ENCODE measurements around the gene PIK3C2G.

Gene PIK3C2G

GRCh38 chr12:18562531-18562930 is 301.2 kb downstream of the PIK3C2G start:
- H3K4me1 ChIP-seq (ENCODE audit: control insufficient read depth, low read depth, low read length), result no peaks in the 10 kb centered on the region
- no peak overlapping the region for H3K18ac ChIP-seq (ENCODE audit: low read length)
- no peak overlapping the region for H4K8ac ChIP-seq (ENCODE audit: low read depth, low read length)
- H4K5ac ChIP-seq (ENCODE audit: low read length), result no peak overlapping the region
- no peak overlapping the region for H3K4me3 ChIP-seq (ENCODE audit: low read length)
- H3K56ac ChIP-seq (ENCODE audit: low read length), result no peak overlapping the region
- no peak overlapping the region for H2BK120ac ChIP-seq (ENCODE audit: low read depth, low read length)
- no peak overlapping the region for H3K27ac ChIP-seq (ENCODE audit: low read depth, low read length)
- H3K36me3 ChIP-seq (ENCODE audit: control insufficient read depth, insufficient read depth, low read length), result no peaks in the 10 kb centered on the region
- H2BK15ac ChIP-seq (replicated peaks; ENCODE audit: low read depth), result no peak overlapping the region
- no CpG with 5 or more reads among the region's 4 CpGs for WGBS (ENCODE audit: extremely low coverage, insufficient coverage, low lambda C conversion rate)
- H2BK5ac ChIP-seq (ENCODE audit: low read length), result no peak overlapping the region
- no peaks in the 10 kb centered on the region for H3K27me3 ChIP-seq (ENCODE audit: insufficient read depth, low read length, poor library complexity)
- H3K4me2 ChIP-seq (ENCODE audit: low read length), result no peak overlapping the region
- DNase-seq, result no peak
- H3K79me1 ChIP-seq (ENCODE audit: low read length), result no peaks in the 10 kb centered on the region
- no peaks in the 10 kb centered on the region for H3K79me2 ChIP-seq (ENCODE audit: control insufficient read depth, insufficient read depth, low read length)
- H3K23ac ChIP-seq (ENCODE audit: low read length), result no peak overlapping the region
- no peak overlapping the region for H2AK5ac ChIP-seq (ENCODE audit: low read length)
- H3K4ac ChIP-seq (ENCODE audit: low read depth, low read length), result no peak overlapping the region
- no peak overlapping the region for H3K9ac ChIP-seq (ENCODE audit: low read length)

GRCh38 chr12:18564306-18564705 is 303.0 kb downstream of the PIK3C2G start:
- H2BK15ac ChIP-seq (replicated peaks; ENCODE audit: low read depth), result no peak overlapping the region
- H3K4me3 ChIP-seq (ENCODE audit: low read length), result no peak overlapping the region
- H3K9ac ChIP-seq (ENCODE audit: low read length), result no peak overlapping the region
- H3K4me2 ChIP-seq (ENCODE audit: low read length), result no peak overlapping the region
- H3K18ac ChIP-seq (ENCODE audit: low read length), result no peak overlapping the region
- no peaks in the 10 kb centered on the region for H3K79me1 ChIP-seq (ENCODE audit: low read length)
- no CpG with 5 or more reads among the region's 1 CpG for WGBS (ENCODE audit: extremely low coverage, insufficient coverage, low lambda C conversion rate)
- H3K27me3 ChIP-seq (ENCODE audit: insufficient read depth, low read length, poor library complexity), result no peaks in the 10 kb centered on the region
- H2BK5ac ChIP-seq (ENCODE audit: low read length), result no peak overlapping the region
- no peaks in the 10 kb centered on the region for H3K79me2 ChIP-seq (ENCODE audit: control insufficient read depth, insufficient read depth, low read length)
- H3K4me1 ChIP-seq (ENCODE audit: control insufficient read depth, low read depth, low read length), result no peaks in the 10 kb centered on the region
- H4K8ac ChIP-seq (ENCODE audit: low read depth, low read length), result no peak overlapping the region
- no peak overlapping the region for H3K23ac ChIP-seq (ENCODE audit: low read length)
- DNase-seq, result no peak
- H4K5ac ChIP-seq (ENCODE audit: low read length), result no peak overlapping the region
- H3K56ac ChIP-seq (ENCODE audit: low read length), result no peak overlapping the region
- no peak overlapping the region for H3K4ac ChIP-seq (ENCODE audit: low read depth, low read length)
- no peaks in the 10 kb centered on the region for H3K36me3 ChIP-seq (ENCODE audit: control insufficient read depth, insufficient read depth, low read length)
- H2BK120ac ChIP-seq (ENCODE audit: low read depth, low read length), result no peak overlapping the region
- no peak overlapping the region for H2AK5ac ChIP-seq (ENCODE audit: low read length)
- no peak overlapping the region for H3K27ac ChIP-seq (ENCODE audit: low read depth, low read length)

- no peaks in the 10 kb centered on the region for H3K79me1 ChIP-seq (ENCODE audit: low read length)
- WGBS (ENCODE audit: extremely low coverage, insufficient coverage, low lambda C conversion rate), result no CpG with 5 or more reads among the region's 2 CpGs
- H3K4me2 ChIP-seq (ENCODE audit: low read length), result no peak overlapping the region
- no peak overlapping the region for H2AK5ac ChIP-seq (ENCODE audit: low read length)
- no peak overlapping the region for H3K27ac ChIP-seq (ENCODE audit: low read depth, low read length)
- H3K9ac ChIP-seq (ENCODE audit: low read length), result no peak overlapping the region
- no peak overlapping the region for H3K18ac ChIP-seq (ENCODE audit: low read length)
- H3K23ac ChIP-seq (ENCODE audit: low read length), result no peak overlapping the region
- H2BK120ac ChIP-seq (ENCODE audit: low read depth, low read length), result no peak overlapping the region
- no peaks in the 10 kb centered on the region for H3K36me3 ChIP-seq (ENCODE audit: control insufficient read depth, insufficient read depth, low read length)
- no peaks in the 10 kb centered on the region for H3K27me3 ChIP-seq (ENCODE audit: insufficient read depth, low read length, poor library complexity)
- H4K5ac ChIP-seq (ENCODE audit: low read length), result no peak overlapping the region
- H2BK5ac ChIP-seq (ENCODE audit: low read length), result no peak overlapping the region
- no peak overlapping the region for H3K56ac ChIP-seq (ENCODE audit: low read length)
- no peaks in the 10 kb centered on the region for H3K79me2 ChIP-seq (ENCODE audit: control insufficient read depth, insufficient read depth, low read length)
- no peak for DNase-seq
- no peak overlapping the region for H4K8ac ChIP-seq (ENCODE audit: low read depth, low read length)
- H3K4ac ChIP-seq (ENCODE audit: low read depth, low read length), result no peak overlapping the region
- H2BK15ac ChIP-seq (replicated peaks; ENCODE audit: low read depth), result no peak overlapping the region
- H3K4me1 ChIP-seq (ENCODE audit: control insufficient read depth, low read depth, low read length), result no peaks in the 10 kb centered on the region
- no peak overlapping the region for H3K4me3 ChIP-seq (ENCODE audit: low read length)
These were observed 306.5 kb downstream of the PIK3C2G start for GRCh38 chr12:18567787-18568186.

GRCh38 chr12:18570543-18570942 is 309.2 kb downstream of the PIK3C2G start:
- DNase-seq, result no peak
- Histone ChIP-seq H2BK120ac (ENCODE audit: low read depth, low read length) (no peak overlapping the region), H3K27me3 (ENCODE audit: insufficient read depth, low read length, poor library complexity) (no peaks in the 10 kb centered on the region), H3K79me2 (ENCODE audit: control insufficient read depth, insufficient read depth, low read length) (no peaks in the 10 kb centered on the region), H3K56ac (ENCODE audit: low read length) (no peak overlapping the region), H3K27ac (ENCODE audit: low read depth, low read length) (no peak overlapping the region), H3K9ac (ENCODE audit: low read length) (no peak overlapping the region), H3K79me1 (ENCODE audit: low read length) (no peaks in the 10 kb centered on the region), H3K4ac (ENCODE audit: low read depth, low read length) (no peak overlapping the region), H3K4me1 (ENCODE audit: control insufficient read depth, low read depth, low read length) (no peaks in the 10 kb centered on the region), H3K23ac (ENCODE audit: low read length) (no peak overlapping the region), H3K36me3 (ENCODE audit: control insufficient read depth, insufficient read depth, low read length) (no peaks in the 10 kb centered on the region), H2BK5ac (ENCODE audit: low read length) (no peak overlapping the region), H2BK15ac (replicated peaks; ENCODE audit: low read depth) (no peak overlapping the region), H2AK5ac (ENCODE audit: low read length) (no peak overlapping the region), H3K18ac (ENCODE audit: low read length) (no peak overlapping the region), H4K5ac (ENCODE audit: low read length) (no peak overlapping the region), H3K4me2 (ENCODE audit: low read length) (no peak overlapping the region), H4K8ac (ENCODE audit: low read depth, low read length) (no peak overlapping the region), H3K4me3 (ENCODE audit: low read length) (no peak overlapping the region)
- WGBS (ENCODE audit: extremely low coverage, insufficient coverage, low lambda C conversion rate), result no CpG with 5 or more reads among the region's 4 CpGs

- H3K4ac ChIP-seq (ENCODE audit: low read depth, low read length), result no peak overlapping the region
- H3K36me3 ChIP-seq (ENCODE audit: control insufficient read depth, insufficient read depth, low read length), result no peaks in the 10 kb centered on the region
- no peak overlapping the region for H3K23ac ChIP-seq (ENCODE audit: low read length)
- no peaks in the 10 kb centered on the region for H3K4me1 ChIP-seq (ENCODE audit: control insufficient read depth, low read depth, low read length)
- no peak overlapping the region for H3K9ac ChIP-seq (ENCODE audit: low read length)
- H3K79me1 ChIP-seq (ENCODE audit: low read length), result no peaks in the 10 kb centered on the region
- no peak for DNase-seq
- H3K56ac ChIP-seq (ENCODE audit: low read length), result no peak overlapping the region
- WGBS (ENCODE audit: extremely low coverage, insufficient coverage, low lambda C conversion rate), result no CpG with 5 or more reads among the region's 1 CpG
- no peak overlapping the region for H2BK120ac ChIP-seq (ENCODE audit: low read depth, low read length)
- no peak overlapping the region for H2AK5ac ChIP-seq (ENCODE audit: low read length)
- no peak overlapping the region for H2BK5ac ChIP-seq (ENCODE audit: low read length)
- no peak overlapping the region for H3K27ac ChIP-seq (ENCODE audit: low read depth, low read length)
- H4K5ac ChIP-seq (ENCODE audit: low read length), result no peak overlapping the region
- H3K27me3 ChIP-seq (ENCODE audit: insufficient read depth, low read length, poor library complexity), result no peaks in the 10 kb centered on the region
- H2BK15ac ChIP-seq (replicated peaks; ENCODE audit: low read depth), result no peak overlapping the region
- H3K4me3 ChIP-seq (ENCODE audit: low read length), result no peak overlapping the region
- H3K18ac ChIP-seq (ENCODE audit: low read length), result no peak overlapping the region
- no peak overlapping the region for H3K4me2 ChIP-seq (ENCODE audit: low read length)
- H3K79me2 ChIP-seq (ENCODE audit: control insufficient read depth, insufficient read depth, low read length), result no peaks in the 10 kb centered on the region
- H4K8ac ChIP-seq (ENCODE audit: low read depth, low read length), result no peak overlapping the region
These were observed 314.8 kb downstream of the PIK3C2G start for GRCh38 chr12:18576104-18576626.

- Histone ChIP-seq H2AK5ac (ENCODE audit: low read length) (no peak overlapping the region), H3K27ac (ENCODE audit: low read depth, low read length) (no peak overlapping the region), H2BK15ac (replicated peaks; ENCODE audit: low read depth) (no peak overlapping the region), H3K79me2 (ENCODE audit: control insufficient read depth, insufficient read depth, low read length) (no peaks in the 10 kb centered on the region), H4K5ac (ENCODE audit: low read length) (no peak overlapping the region), H2BK5ac (ENCODE audit: low read length) (no peak overlapping the region), H3K18ac (ENCODE audit: low read length) (no peak overlapping the region), H3K27me3 (ENCODE audit: insufficient read depth, low read length, poor library complexity) (no peaks in the 10 kb centered on the region), H3K36me3 (ENCODE audit: control insufficient read depth, insufficient read depth, low read length) (no peaks in the 10 kb centered on the region), H3K4me3 (ENCODE audit: low read length) (no peak overlapping the region), H4K8ac (ENCODE audit: low read depth, low read length) (no peak overlapping the region), H3K9ac (ENCODE audit: low read length) (no peak overlapping the region), H3K4ac (ENCODE audit: low read depth, low read length) (no peak overlapping the region), H3K4me2 (ENCODE audit: low read length) (no peak overlapping the region), H3K4me1 (ENCODE audit: control insufficient read depth, low read depth, low read length) (no peaks in the 10 kb centered on the region), H3K23ac (ENCODE audit: low read length) (no peak overlapping the region), H3K79me1 (ENCODE audit: low read length) (no peaks in the 10 kb centered on the region), H2BK120ac (ENCODE audit: low read depth, low read length) (no peak overlapping the region), H3K56ac (ENCODE audit: low read length) (no peak overlapping the region)
- DNase-seq, result no peak
- WGBS (ENCODE audit: extremely low coverage, insufficient coverage, low lambda C conversion rate), result no CpG with 5 or more reads among the region's 1 CpG
These were observed 315.3 kb downstream of the PIK3C2G start for GRCh38 chr12:18576648-18577047.
